IPS-15b (cell line): ENCODE measurements around the gene GSK3B.
"Not testable (repeated sequence)": the region's sequence is repeated elsewhere in the genome, so short reads cannot be mapped to it uniquely, and the experiment has no call there.

Experiments
- H3K27me3 ChIP-seq: one replicate; pipeline ENCODE4 v1.6.1; 2013; ENCODE audit warnings: low read length; ENCODE audit not compliant: control insufficient read depth, insufficient read depth
- H3K36me3 ChIP-seq: one replicate; pipeline ENCODE4 v1.6.1; 2013; ENCODE audit warnings: low read length; ENCODE audit not compliant: control insufficient read depth, insufficient read depth
- H3K4me1 ChIP-seq: one replicate; pipeline ENCODE4 v1.6.1; 2013; ENCODE audit warnings: mild to moderate bottlenecking, low read length; ENCODE audit not compliant: control insufficient read depth, insufficient read depth
- H3K4me3 ChIP-seq: one replicate; pipeline ENCODE4 v1.5.1; 2013; ENCODE audit warnings: low read depth, low read length
- H3K9ac ChIP-seq: one replicate; pipeline ENCODE4 v1.6.1; 2013; ENCODE audit warnings: low read depth, mild to moderate bottlenecking, low read length
- H3K9me3 ChIP-seq: one replicate; pipeline ENCODE4 v1.6.1; 2013; ENCODE audit warnings: mild to moderate bottlenecking, low read length; ENCODE audit not compliant: control insufficient read depth, insufficient read depth

The GSK3B gene

DNA sequence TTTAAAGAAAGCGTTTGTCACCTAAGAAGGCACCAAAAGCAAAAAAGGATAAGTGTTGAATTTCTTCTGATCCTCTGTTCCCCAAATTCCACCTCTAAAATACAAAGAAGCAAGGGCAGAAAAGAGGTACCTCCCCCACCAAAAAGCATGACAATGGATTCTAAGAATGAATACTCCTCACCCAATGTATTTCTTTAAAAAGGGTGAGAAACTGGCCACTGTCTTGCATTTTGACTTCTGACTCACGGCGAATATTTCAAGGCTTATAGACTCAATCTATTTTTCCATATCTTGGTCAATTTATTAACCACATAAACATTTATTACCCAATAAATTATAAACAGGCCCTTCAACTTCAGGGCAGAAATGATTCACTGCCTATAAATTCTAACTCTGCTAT, 181.2 kb downstream of the GSK3B start:
- Histone ChIP-seq H3K9ac (no peak overlapping the region), H3K36me3 (no peaks in the 10 kb centered on the region), H3K4me3 (no peak overlapping the region), H3K27me3 (no peaks in the 10 kb centered on the region), H3K4me1 (peaks cover 10% of the 10 kb centered on the region), H3K9me3 (no peaks in the 10 kb centered on the region)

DNA sequence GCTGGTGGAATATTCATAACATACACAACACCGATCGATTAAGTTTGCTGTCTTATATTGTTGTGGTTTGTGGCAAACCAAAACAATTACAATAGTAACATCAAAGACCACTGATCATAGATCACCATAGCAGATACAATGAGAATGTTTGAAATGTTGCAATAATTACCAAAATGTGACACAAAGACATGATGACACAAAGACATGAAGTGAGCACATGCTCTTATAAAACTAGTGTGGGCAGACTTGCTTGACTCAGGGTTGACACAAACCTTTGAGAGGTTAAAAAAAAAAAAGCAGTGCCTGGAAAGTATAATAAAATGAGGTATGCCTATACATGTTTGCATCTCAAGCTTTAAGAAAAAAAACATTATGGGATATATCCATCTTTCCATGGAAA, 182.0 kb downstream of the GSK3B start:
- H3K9me3 ChIP-seq, result no peaks in the 10 kb centered on the region
- no peak overlapping the region for H3K4me3 ChIP-seq
- H3K9ac ChIP-seq, result no peak overlapping the region
- H3K36me3 ChIP-seq, result no peaks in the 10 kb centered on the region
- H3K4me1 ChIP-seq, result peaks cover 10% of the 10 kb centered on the region
- H3K27me3 ChIP-seq, result no peaks in the 10 kb centered on the region

DNA sequence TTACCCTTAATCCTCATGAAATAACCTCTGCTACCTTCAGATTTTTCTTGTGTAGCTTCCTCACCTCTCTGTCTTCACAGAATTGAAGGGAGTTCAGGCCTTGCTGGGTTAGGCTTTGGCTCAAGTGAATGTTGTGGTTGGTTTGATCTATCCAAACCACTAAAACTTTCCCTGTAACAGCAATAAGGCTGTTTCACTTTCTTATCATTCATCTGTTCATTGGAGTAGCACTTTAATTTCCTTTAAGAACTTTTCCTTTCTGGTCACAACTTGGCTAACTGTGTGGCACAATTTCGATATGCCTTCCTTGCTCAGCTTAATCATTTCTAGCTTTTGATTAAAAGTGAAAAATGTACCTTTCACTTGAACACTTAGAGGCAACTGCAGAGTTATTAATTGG, 182.5 kb downstream of the GSK3B start:
- Histone ChIP-seq H3K4me3 (no peak overlapping the region), H3K27me3 (no peaks in the 10 kb centered on the region), H3K36me3 (no peaks in the 10 kb centered on the region), H3K9me3 (no peaks in the 10 kb centered on the region), H3K4me1 (peaks cover 10% of the 10 kb centered on the region), H3K9ac (no peak overlapping the region)

DNA sequence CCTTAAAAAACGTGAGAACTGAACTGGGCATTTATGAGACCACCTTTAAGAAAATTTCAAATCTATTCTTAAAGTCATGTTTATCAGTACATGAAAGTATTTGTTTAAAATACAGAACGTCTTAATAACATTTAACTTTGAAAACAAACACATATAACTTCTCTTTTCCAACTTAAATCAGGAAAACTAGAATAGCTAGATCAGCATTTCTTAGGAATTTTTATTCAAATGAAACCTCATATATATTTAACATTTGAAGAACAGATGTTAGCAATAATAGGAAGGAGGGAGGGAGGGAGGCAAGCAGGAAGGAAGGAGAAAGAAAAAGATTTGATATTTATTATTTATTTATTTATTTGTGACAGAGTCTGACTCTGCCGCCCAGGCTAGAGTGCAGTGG, 192.2 kb downstream of the GSK3B start:
- Histone ChIP-seq H3K36me3 (no peaks in the 10 kb centered on the region), H3K4me3 (no peak overlapping the region), H3K9ac (no peak overlapping the region), H3K9me3 (no peaks in the 10 kb centered on the region), H3K4me1 (no peaks in the 10 kb centered on the region), H3K27me3 (no peaks in the 10 kb centered on the region)

DNA sequence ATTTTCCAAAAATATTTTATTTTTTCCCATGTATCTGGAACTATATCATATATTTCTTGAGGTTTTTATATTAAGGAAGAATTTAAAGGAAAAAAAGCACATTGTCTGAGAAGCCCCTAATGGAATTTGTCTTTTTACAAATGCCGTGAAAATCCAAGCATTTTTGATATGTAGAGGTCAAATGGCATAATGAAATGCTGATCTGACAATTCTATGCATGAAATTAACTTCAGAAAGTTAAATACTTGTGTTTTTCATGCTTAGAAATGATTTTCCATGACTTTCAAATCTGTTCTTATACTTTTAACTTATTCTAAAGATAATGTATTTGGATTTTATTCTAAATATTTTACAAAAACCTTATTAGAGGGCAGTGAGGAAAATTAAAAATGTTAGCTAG, 193.1 kb downstream of the GSK3B start:
- H3K9ac ChIP-seq, result no peak overlapping the region
- H3K36me3 ChIP-seq, result no peaks in the 10 kb centered on the region
- no peak overlapping the region for H3K4me3 ChIP-seq
- H3K27me3 ChIP-seq, result no peaks in the 10 kb centered on the region
- no peaks in the 10 kb centered on the region for H3K9me3 ChIP-seq
- H3K4me1 ChIP-seq, result no peaks in the 10 kb centered on the region

DNA sequence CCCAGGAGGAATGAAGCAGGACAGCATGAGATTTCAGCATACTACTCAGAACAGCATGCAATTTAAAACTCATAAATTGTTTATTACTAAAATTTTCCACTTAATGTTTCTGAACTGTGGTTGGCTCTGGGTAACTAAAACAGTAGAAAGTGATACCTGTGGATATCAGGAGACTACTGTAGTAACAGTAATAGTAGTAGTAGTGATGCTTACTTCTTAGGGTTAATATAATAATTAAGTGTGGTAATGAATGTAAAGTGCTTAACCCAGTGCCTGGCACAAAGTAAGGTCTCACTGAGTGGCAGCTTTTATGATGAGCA, 195.1 kb downstream of the GSK3B start:
- H3K27me3 ChIP-seq, result no peaks in the 10 kb centered on the region
- no peak overlapping the region for H3K4me3 ChIP-seq
- no peak overlapping the region for H3K9ac ChIP-seq
- H3K4me1 ChIP-seq, result no peaks in the 10 kb centered on the region
- no peaks in the 10 kb centered on the region for H3K36me3 ChIP-seq
- H3K9me3 ChIP-seq, result no peaks in the 10 kb centered on the region

DNA sequence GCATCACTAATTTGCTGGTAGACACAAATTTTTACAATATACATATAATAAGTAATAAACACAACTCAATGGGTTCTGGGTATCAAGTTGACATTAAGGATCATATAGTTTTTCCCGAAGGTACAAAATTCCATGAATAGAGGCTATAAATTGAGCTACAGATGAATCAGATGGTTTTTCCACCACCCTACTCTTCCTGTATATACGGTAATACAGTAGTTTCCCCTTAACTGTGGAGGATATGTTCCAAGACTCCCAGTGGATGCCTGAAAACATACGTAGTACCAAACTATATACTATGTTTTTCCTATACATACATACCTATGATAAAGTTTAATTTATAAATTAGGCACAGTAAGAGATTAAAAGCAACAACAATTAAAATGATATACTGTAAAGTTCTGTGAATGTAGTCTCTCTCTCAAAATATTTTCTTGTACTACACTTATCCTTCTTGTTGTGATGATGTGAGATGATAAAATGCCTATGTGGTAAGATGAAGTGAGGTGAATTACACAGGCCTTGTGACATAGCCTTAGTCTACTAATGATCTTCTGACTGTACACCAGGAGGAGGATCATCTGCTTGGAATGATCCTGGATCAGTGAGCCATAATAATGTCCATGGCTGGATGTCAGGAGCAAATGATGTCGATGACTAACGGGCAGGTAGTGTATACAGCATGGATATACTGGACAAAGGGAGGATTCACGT, 195.6 kb downstream of the GSK3B start:
- H3K36me3 ChIP-seq, result no peaks in the 10 kb centered on the region
- no peak overlapping the region for H3K4me3 ChIP-seq
- no peaks in the 10 kb centered on the region for H3K4me1 ChIP-seq
- H3K27me3 ChIP-seq, result no peaks in the 10 kb centered on the region
- no peak overlapping the region for H3K9ac ChIP-seq
- no peaks in the 10 kb centered on the region for H3K9me3 ChIP-seq

DNA sequence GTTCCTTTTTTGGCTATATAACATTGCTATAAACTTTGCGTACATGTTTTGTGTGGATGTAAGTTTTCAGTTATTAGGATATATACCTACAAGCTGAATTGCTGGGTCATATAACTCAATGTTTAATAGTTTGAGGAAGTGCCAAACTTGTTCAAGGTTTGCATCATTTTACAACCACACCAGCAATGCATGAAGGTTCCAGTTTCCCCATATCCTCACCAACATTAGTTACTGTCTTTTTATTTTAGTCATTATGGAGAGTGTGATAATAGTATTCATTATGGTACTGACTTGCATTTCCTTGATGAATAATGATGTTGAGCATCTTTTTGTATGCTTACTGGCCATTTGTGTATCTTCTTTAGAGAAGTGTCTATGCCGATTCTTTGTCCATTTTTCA, 200.1 kb downstream of the GSK3B start:
- Histone ChIP-seq H3K4me1 (no peaks in the 10 kb centered on the region), H3K4me3 (no peak overlapping the region), H3K27me3 (no peaks in the 10 kb centered on the region), H3K36me3 (no peaks in the 10 kb centered on the region), H3K9ac (no peak overlapping the region), H3K9me3 (no peaks in the 10 kb centered on the region)

DNA sequence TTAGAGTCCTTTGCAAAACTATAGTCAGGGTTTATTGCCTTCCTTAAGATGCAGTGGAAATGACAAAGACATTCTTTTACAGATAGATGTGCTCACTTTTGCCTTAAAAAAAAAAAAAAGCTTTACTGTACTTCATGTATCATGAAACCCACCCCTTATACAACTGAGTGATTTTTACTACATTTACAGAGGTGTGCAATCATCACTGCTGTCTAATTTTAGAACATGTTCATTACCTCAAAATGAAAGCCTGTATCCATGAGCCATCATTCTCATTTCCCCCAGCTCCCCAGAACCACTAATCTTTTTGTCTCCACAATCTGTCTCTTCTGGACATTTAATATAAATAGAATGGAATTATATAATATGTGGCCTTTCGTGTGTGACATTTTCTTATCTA, 200.5 kb downstream of the GSK3B start:
- Histone ChIP-seq H3K4me1 (no peaks in the 10 kb centered on the region), H3K36me3 (no peaks in the 10 kb centered on the region), H3K9me3 (no peaks in the 10 kb centered on the region), H3K9ac (no peak overlapping the region), H3K4me3 (no peak overlapping the region), H3K27me3 (no peaks in the 10 kb centered on the region)

DNA sequence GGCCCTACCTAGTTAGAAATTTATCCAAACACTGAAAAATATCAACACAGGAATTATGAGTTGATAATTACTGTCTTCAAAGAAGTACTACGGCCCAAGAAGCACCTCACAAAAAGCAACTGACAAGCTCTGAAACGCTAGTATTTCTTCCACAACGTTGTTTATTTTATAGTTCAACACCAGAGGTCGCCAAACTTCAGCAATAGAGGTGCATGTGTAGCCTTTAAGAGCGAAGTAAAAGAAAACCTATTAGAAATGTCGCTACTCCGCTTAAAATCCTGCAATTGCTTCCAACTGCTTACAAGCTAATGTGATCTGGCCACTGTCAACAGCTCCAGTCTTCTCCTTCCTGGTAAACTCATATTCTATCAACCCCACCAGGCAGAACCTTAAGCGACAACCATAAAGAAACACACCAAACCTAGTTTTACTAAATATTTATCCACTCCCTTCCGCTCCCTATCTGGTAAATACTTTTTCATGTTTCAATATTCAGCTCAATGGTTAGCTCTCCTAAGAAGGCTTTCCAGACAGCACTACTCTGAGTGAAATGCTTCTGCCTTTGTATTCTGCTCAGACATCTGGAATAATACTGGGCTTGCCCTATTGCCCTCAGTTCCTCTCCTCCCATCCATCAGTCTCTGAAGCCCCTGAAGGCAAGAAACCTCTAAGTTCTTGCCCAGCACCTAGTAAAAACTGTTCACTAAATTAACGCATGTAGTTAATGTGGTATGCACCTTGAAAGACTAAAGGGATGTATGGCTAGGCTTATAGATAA, 202.1 kb downstream of the GSK3B start:
- H3K9ac ChIP-seq, result no peak overlapping the region
- H3K4me1 ChIP-seq, result no peaks in the 10 kb centered on the region
- H3K9me3 ChIP-seq, result no peaks in the 10 kb centered on the region
- no peaks in the 10 kb centered on the region for H3K36me3 ChIP-seq
- H3K4me3 ChIP-seq, result no peak overlapping the region
- no peaks in the 10 kb centered on the region for H3K27me3 ChIP-seq

DNA sequence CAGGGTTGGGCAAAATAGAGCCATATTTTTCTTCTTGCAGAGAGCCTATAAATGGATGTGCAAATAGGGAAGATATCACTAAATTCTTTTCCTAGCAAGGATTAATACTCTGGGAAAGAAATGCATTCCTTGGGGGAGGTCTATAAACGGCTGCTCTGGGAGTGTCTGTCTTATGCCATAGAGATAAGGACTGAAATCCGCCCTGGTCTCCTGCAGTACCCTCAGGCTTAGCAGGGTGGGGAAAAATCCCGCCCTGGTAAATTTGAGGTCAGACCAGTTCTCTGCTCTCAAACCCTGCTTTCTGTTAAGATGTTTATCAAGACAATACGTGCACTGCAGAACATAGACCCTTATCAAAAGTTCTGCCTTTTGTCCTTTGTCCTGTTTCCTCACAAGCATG, 205.6 kb downstream of the GSK3B start:
- H3K36me3 ChIP-seq, H3K27me3 ChIP-seq, H3K4me3 ChIP-seq, H3K9me3 ChIP-seq, H3K4me1 ChIP-seq, H3K9ac ChIP-seq: not testable (repeated sequence)

DNA sequence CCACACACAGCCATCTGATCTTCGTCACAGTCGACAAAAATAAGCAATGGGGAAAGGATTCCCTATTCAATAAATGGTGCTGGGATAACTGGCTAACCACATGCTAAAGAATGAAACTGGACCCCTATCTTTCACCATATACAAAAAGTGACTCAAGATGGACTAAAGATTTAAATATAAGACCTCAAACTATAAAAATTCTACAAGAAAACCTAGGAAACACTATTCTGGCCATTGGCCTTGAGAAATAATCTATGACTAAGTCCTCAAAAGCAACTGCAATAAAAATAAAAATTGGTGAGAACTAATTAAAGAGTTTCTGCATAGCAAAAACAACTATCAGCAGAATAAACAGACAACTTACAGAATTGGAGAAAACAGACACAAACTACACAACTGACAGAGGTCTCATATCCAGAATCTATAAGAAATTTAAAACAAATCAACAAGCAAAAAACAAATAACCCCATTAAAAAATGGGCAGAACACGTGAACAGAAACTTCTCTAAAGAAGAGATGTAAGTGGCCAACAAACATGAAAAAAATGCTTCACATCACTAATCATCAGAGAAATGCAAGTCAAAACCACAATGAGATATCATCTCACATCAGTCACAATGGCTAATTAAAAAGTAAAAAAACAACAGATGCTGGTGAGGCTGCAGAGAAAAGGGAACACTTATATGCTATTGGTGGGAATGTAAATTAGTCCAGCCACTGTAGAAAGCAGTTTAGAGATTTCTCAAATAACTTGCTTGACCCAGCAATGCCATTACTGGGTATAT, 208.3 kb downstream of the GSK3B start:
- no peak overlapping the region for H3K9ac ChIP-seq
- H3K4me3 ChIP-seq, result no peak overlapping the region
- no peaks in the 10 kb centered on the region for H3K4me1 ChIP-seq
- H3K36me3 ChIP-seq, result no peaks in the 10 kb centered on the region
- H3K9me3 ChIP-seq, result no peaks in the 10 kb centered on the region
- no peaks in the 10 kb centered on the region for H3K27me3 ChIP-seq
